ENCODE data around the gene GORASP2. TPM values are rescaled to one million over a fixed set of nuclear protein-coding genes. Genes with fewer than 3 reads are reported as not detected.

Gene GORASP2
- 10 to 100 TPM; 68.4 to 70.6 TPM for total RNA-seq

- ATAC-seq, result peak; percentile 93
- Mint-ChIP-seq H3K9me3 (peaks cover 4% of the 10 kb centered on the region), H3K27ac (peak within 1 kb of the TSS; percentile 99), H3K4me1 (ENCODE audit: low read depth) (peaks cover 45% of the 10 kb centered on the region), H3K27me3 (no peaks in the 10 kb centered on the region), H3K36me3 (ENCODE audit: low read depth) (peaks cover 19% of the 10 kb centered on the region), H3K4me3 (peak within 1 kb of the TSS; percentile 99)
- ChIA-PET CTCF (interaction anchor here (0.7 to 4.0 kb wide), 35 partner anchors 9 to 559 kb away, joined by 3 to 33 read pairs (median 4); partner anchors contain the start of genes DCAF17 and METTL8), POLR2A (interaction anchor here (0.7 to 2.5 kb wide), 14 partner anchors 10 to 504 kb away, joined by 3 to 11 read pairs (median 5); partner anchors contain the start of genes DCAF17 and METTL8)
- intact Hi-C loops (cut with micrococcal nuclease), result no loop called here
- TF ChIP-seq CTCF (IDR thresholded peaks at IDR 0.05), result peak; percentile 96
- peak; percentile 100 for DNase-seq
These were observed at the start of gene GORASP2 for GRCh38 chr2:170928824-170929685. GORASP2 (plus strand) TSS chr2:170929253; CDS start chr2:170929341, 88 bp downstream.

DNA sequence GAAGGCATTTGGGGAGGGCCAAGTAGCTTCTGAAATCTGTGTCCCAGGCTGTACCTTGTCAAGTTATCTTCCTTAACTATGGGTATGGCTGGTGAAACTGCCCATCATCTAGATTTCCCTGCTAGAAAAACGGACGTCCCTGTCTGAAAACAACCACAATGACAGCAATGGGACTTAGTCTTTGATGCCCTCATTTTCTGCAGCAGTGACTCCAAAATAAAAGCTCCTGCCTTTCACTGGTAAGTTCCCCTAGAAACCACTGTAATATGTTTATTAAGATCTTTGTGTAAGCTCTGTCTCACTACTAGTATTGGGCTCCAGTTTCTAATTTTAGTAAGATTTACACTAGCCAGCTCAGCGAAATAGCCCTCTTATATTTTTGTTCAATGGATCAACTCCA is 47.2 kb upstream of the GORASP2 start:
- POLR2A ChIA-PET, result no interaction called here
- no peaks in the 10 kb centered on the region for H3K36me3 Mint-ChIP-seq (ENCODE audit: low read depth)
- peaks cover 3% of the 10 kb centered on the region for H3K27me3 Mint-ChIP-seq
- no peak for DNase-seq
- H3K4me3 Mint-ChIP-seq, result no peak overlapping the region
- no peak overlapping the region for H3K27ac Mint-ChIP-seq
- CTCF ChIA-PET, result interaction anchor here (1.0 to 7.9 kb wide), 3 partner anchors 9 to 14 kb away, joined by 3 to 55 read pairs (median 3); no protein-coding TSS in a partner anchor
- H3K9me3 Mint-ChIP-seq, result no peaks in the 10 kb centered on the region
- intact Hi-C loops (cut with micrococcal nuclease), result no loop called here
- TF ChIP-seq CTCF (IDR thresholded peaks at IDR 0.05), result no peak
- peaks cover 7% of the 10 kb centered on the region for H3K4me1 Mint-ChIP-seq (ENCODE audit: low read depth)
- ATAC-seq, result no peak

DNA sequence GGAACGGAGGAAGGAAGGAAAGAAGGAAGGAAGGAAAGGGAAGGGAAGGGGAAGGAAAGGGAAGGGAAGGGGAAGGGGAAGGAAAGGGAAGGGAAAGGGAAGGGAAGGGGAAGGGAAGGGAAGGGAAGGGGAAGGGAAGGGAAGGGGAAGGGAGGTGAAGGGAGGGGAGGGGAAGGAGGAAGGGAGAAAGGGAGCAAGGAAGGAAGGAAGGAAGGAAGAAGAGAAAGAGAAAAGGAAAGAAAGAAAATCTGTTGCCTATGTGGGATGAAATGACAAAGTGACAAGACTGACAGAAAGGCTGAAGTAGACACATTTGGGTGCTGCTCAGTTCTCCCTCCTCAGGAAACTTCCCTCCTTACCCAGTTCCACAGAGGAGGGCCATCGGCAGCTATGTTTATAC is 46.3 kb upstream of the GORASP2 start:
- TF ChIP-seq CTCF (IDR thresholded peaks at IDR 0.05), result no peak
- ATAC-seq, result no peak
- H3K9me3 Mint-ChIP-seq, result no peaks in the 10 kb centered on the region
- intact Hi-C loops (cut with micrococcal nuclease), result no loop called here
- no peak overlapping the region for H3K4me3 Mint-ChIP-seq
- peaks cover 3% of the 10 kb centered on the region for H3K27me3 Mint-ChIP-seq
- no peaks in the 10 kb centered on the region for H3K36me3 Mint-ChIP-seq (ENCODE audit: low read depth)
- no peak overlapping the region for H3K27ac Mint-ChIP-seq
- DNase-seq, result no peak
- peaks cover 7% of the 10 kb centered on the region for H3K4me1 Mint-ChIP-seq (ENCODE audit: low read depth)
- CTCF ChIA-PET, result interaction anchor here (1.0 to 7.9 kb wide), 2 partner anchors 10 to 13 kb away, joined by 3 to 55 read pairs; no protein-coding TSS in a partner anchor
- POLR2A ChIA-PET, result no interaction called here

DNA sequence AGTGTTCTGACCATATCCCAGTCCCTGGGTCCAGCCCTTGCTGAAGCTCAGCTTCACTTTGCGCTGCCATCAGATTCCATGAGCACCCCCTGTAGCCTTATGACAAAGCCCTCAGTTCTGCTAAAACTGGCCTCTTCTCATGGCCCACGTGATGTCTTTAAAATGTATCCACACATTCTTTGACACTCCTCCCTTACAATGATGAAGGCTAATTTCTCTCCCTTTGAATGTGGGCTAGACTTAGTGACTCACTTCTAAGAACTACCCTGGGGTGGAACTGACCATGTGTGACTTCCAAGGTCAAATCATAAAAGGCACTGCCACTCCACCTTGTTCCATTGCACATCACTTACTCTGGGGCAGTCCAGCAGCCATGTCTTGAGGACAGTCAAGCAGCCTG is 45.4 kb upstream of the GORASP2 start:
- H3K36me3 Mint-ChIP-seq (ENCODE audit: low read depth), result no peaks in the 10 kb centered on the region
- CTCF ChIA-PET, result interaction anchor here (7.9 kb wide), 1 partner anchor 11 kb away, joined by 55 read pairs; no protein-coding TSS in a partner anchor

More for the DNA sequence above, 45.4 kb upstream of the GORASP2 start:
- no peak overlapping the region for H3K27ac Mint-ChIP-seq
- H3K4me1 Mint-ChIP-seq (ENCODE audit: low read depth), result no peaks in the 10 kb centered on the region
- ATAC-seq (no peak), DNase-seq (no peak)
- no peak for TF ChIP-seq CTCF (IDR thresholded peaks at IDR 0.05)
- intact Hi-C loops (cut with micrococcal nuclease), result no loop called here
- POLR2A ChIA-PET, result interaction anchor here (0.6 kb wide), 1 partner anchor 11 kb away, joined by 3 read pairs; no protein-coding TSS in a partner anchor
- peaks cover 3% of the 10 kb centered on the region for H3K27me3 Mint-ChIP-seq
- H3K9me3 Mint-ChIP-seq, result no peaks in the 10 kb centered on the region
- H3K4me3 Mint-ChIP-seq, result no peak overlapping the region

Data from activated CD8-positive, alpha-beta T cell treated with anti-CD3 and anti-CD28 coated beads for 36 hours (primary cell).